GM19397 (cell line): ENCODE results near the gene HMOX1.

Experiments
- ATAC-seq: cut with Tn5 transposase; IDR thresholded peaks from one replicate; pipeline ENCODE4 v1.9.1; 2021; ENCODE audit warnings: mild to moderate bottlenecking, moderate library complexity; ENCODE audit not compliant: unreplicated experiment

The HMOX1 gene

DNA sequence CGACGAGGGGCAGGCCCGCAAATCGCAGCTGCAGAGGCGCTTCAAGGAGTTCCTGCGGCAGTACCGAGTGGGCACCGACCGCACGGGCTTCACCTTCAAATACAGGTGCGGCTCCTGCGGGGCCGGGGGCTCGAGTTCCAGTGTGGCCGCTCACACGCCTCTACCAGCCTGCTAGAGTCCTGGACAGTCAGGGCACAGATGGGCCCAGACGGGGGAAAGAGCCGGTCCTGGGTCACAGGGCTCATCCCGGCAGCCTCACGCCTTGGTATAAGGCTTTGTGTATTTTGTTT, 19.6 kb downstream of the HMOX1 start:
- ATAC-seq = no peak

DNA sequence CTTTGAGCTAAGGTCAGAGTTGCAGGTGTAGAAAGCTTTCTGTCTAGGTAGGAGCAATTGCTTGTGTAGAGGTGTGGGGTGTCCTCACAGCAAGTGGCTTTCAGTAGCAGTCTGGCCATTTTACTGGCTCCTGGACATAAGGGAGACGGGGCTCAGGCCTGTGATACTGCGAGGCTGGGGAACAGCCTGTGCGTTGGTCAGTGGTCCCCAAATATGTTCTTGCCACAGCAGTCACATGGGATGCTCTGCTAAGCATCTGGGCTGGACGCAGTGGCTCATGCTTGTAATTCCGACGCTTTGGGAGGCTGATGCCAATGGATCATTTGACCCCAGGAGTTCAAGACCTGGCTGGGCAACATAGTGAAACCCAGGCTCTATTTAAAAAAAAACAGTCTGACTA, 21.0 kb downstream of the HMOX1 start:
- no peak for ATAC-seq

DNA sequence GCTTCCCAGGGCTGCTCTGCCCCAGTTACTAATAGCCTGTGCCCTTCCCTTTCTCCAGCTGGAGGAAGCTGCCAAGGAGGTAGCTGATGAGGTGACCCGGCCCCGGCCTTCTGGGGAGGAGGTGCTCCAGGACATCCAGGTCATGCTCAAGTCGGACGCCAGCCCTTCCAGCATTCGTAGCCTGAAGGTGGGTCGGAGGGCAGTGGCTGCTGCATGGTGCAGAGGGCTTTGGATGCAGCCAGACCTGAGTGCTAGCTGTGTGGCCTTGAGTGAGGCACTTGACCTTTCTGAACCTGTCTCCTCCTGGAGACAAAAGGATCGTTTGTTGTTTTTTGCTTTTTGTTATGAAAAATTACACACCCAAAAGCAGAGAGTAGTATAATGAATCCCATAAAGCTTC, 22.5 kb downstream of the HMOX1 start:
- no peak for ATAC-seq

DNA sequence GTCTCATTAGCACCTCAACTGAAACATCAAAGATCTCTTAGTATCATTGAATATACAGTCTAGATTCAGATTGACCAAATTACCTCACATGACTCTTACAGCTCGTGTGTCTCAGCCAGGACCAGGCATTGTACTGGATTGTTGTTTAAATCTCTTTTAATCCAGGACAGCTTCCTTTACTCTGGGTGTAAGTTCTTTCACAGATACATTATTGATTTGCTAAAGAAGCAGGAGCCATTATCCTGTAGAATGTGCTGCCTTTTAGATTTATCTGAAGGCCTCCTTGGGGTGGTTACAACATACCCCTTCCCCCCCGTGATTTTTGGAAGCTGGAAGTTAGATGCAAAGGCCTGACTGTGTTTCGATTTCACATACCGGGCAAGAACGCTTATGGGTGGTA, 23.3 kb downstream of the HMOX1 start:
- no peak for ATAC-seq

DNA sequence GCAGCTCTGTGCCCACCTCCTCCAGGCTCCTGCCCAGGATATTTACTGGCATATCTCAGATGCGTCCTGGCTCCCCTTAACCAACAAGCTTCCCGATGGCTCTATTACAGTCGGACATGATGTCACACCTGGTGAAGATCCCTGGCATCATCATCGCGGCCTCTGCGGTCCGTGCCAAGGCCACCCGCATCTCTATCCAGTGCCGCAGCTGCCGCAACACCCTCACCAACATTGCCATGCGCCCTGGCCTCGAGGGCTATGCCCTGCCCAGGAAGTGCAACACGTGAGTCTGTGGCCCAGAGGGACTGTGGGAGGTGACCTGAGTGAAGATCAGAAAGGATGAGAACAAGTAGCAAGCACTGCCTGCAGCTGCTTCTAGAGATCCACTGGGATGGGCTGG, 25.5 kb downstream of the HMOX1 start:
- no peak for ATAC-seq

DNA sequence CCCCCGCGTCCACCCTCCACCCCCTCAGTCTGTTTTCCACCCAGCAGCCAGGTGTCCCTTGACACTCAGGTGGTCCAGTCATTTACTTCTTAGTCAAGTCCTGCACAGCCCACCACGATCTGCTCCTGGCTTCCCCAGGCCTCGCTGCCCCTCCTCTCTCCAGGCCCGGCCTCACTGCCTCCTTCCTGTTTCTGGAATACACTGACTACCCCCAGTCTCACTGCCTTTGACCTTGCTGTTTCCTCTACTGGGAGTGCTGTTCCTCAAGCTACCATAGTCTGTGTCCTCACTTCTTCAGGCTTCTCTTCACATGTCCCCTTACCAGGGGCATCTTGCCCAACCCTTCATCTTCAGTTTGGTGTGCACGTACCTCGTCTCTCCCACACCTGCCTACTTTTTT, 26.5 kb downstream of the HMOX1 start:
- no peak for ATAC-seq

DNA sequence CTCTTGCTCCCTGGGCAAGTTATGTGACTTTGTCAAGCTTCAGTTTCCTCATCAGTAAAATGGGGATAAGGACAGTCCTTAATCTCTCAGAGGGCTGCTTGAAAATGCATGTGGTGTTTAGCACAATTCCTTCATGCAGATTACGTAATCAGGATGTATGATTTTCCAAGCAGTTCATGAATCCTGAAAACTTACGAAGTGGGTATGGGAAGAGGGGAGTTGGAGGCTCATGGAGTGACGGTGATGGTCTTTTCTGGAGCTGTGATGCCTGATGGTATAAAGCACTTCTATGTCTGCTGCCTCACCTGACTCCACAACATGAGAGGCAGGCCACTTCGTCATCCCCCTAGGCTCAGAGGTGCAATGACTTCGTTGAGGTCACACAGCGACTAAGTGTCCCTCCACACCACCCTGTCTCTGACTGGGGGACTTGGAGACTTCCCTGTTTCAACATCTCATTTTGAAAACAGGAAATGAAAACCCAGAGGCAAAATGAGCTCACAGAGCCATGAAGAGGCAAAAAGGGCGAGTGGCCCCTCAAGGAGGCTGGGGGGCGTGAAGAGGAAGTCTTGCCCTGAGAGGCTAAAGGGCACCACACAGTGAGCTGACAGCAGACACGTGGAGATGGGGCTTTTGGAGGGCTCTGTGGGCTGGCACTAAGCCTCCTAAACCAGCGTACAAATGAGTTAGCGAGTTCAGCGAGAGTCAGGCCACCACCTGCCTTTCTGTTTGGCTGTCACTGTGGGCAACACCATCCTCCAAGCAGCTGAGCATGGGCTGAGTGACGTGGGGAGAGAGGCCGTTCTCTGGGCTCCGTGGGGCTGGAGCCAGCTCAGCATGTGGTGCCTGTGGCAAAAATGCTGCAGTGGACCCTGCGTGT, 29.1 kb downstream of the HMOX1 start:
- ATAC-seq = peak; percentile 66

DNA sequence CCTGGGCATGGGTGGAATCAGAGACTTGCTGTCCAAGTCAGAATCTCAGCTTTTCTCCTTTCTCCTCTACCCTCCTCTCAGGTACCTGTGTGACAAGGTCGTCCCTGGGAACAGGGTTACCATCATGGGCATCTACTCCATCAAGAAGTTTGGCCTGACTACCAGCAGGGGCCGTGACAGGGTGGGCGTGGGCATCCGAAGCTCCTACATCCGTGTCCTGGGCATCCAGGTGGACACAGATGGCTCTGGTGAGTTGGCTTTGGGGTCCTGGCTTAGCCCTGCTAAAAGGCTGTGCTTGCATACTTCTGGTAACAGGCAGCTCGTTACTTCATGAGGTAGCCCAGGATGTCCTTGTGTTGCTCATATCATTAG, 29.8 kb downstream of the HMOX1 start:
- no peak for ATAC-seq

DNA sequence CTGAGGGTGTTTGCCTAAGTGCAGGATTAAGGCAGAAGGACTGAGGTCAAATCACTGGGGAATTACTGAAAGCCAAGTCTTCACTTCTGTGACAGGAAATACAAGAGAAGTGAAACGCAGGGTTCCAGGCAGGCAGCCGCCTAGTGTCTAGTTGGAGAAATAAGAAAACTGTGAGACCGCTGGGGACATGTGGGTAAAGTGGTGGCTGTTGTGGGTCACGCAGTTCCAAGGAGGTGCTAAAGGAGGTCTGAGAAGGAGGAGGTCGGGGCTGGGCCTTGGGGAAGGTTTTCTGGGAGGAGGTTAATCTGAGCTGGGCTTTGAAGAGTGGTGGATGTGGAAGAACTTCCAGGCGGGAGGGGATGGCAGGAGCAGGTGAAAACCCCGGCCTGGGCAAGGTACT, 30.2 kb downstream of the HMOX1 start:
- ATAC-seq = no peak

DNA sequence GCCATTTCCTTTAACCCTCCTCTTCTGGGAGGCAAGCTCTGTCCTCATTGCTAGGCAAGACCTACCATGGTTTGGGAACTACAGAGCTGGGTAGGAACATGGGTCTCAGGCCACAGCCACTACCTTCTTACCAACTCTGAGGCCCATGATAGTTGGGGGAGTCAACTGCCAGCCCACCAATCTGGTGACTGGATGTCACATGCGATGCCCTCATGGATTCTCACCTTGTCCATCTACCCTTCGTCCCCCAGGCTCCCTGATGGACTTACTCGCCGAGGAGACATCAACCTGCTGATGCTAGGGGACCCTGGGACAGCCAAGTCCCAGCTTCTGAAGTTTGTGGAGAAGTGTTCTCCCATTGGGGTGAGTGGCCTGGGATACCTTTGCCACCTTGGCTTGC, 32.7 kb downstream of the HMOX1 start:
- ATAC-seq = no peak

DNA sequence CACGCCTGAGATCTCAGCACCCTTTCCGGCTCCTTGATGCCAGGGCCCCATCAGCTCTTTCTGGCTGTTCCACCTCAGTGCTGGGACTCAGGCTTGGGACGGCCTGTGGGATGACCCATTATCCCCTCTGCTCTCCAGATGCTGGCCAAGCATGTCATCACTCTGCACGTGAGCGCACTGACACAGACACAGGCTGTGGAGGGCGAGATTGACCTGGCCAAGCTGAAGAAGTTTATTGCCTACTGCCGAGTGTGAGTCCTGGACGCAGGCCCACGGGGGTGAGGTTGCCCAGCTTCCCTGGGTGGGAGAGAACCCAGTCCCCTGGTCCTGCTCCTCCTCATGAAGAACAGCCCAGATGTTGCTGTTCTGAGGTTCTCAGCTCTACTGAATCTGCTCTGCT, 36.7 kb downstream of the HMOX1 start:
- ATAC-seq = no peak

DNA sequence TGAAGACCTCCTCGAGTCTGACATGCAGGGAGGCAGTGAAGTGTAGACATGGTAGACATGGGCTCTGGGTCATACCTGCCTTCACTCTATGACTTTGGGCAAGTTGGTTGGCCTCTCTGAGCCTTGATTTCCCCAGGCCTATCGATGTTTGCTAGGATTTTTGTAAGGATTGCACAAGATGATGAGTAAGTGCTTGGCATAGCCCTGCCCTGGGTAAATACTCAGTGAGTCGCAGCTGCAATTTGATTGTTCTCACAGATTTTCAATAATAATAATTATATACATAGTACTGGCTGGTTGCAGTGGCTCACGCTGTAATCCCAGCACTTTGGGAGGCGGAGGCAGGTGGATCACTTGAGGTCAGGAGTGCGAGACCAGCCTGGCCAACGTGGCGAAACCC, 37.2 kb downstream of the HMOX1 start:
- ATAC-seq = no peak

DNA sequence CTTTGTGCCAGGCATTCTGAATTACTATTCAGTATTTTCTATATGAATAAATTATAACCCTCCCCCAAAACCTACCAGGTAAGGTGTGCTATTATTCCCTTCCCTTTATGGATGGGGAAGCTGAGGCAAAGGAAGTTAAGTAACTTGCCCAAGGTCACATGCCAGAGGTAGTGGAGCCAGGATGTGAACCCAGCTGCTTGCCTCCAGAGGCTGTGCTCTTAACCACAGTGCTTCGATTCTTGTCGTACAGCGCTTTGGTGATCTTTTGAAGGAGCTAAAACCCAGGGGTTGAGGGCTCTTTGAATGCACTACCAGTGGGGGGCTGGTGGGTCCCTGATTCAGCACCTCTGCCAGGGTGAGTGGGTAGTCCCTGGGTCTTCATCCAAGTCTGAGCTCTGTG, 37.8 kb downstream of the HMOX1 start:
- no peak for ATAC-seq

DNA sequence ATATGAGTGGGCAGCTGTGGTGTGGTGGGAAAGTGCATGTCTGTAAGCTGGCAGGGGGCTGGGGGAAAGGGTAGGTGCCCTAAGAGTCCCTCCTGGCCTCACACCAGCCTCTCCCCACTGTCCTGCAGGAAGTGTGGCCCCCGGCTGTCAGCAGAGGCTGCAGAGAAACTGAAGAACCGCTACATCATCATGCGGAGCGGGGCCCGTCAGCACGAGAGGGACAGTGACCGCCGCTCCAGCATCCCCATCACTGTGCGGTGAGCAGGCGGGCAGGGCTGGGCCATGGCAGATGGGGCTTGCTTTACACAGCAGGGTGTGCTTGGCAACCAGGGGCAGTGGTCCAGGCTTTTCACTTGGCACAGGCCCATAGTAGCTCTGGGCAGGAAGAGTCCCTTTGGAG, 38.9 kb downstream of the HMOX1 start:
- no peak for ATAC-seq

DNA sequence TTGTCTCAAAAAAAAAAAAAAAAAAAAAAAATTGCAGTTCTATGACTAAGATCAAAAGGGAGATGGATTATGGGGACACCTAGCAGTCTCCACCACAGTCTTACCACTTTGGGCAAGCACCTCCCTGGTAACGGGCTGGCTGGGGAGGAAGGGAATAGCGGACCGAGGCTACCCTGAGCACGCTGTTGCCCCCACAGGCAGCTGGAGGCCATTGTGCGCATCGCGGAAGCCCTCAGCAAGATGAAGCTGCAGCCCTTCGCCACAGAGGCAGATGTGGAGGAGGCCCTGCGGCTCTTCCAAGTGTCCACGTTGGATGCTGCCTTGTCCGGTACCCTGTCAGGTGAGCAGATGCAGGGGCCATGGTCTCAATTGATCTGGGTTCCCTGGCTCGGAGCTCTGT, 40.2 kb downstream of the HMOX1 start:
- ATAC-seq = no peak

DNA sequence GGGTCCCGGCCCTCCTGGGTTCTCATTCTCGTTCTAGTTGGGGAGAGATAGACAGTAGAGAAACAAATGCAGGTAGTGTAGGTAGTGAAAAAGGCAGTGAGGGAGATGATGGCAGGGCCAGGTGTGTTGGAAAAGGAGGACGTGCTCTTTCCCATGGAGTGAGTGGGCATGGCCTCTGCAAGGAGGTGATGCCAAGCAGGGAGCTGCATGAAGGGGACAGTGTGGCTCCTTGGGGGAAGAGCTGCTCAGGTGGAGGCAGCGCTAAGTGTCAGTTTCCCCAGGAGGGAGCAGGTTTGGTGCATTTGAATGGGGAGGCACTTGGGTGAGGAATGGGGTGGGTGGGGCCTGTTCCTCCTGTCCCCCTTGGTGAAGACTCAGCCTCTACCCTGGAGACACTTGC, 41.2 kb downstream of the HMOX1 start:
- no peak for ATAC-seq

DNA sequence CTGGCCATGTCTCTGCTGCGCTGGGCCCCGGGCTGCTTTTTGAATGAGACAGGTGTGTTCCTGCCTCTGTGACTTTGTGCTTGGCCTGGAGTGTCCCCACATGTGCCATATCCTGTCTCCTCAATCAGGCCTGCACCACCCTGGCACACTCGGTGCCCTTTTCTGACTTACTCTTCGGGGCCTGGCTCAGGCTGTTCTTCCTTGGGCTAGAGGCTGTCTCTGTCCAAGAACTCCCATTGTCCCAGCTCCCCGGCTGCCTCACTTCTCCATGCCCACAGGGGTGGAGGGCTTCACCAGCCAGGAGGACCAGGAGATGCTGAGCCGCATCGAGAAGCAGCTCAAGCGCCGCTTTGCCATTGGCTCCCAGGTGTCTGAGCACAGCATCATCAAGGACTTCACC, 42.0 kb downstream of the HMOX1 start:
- ATAC-seq = no peak

DNA sequence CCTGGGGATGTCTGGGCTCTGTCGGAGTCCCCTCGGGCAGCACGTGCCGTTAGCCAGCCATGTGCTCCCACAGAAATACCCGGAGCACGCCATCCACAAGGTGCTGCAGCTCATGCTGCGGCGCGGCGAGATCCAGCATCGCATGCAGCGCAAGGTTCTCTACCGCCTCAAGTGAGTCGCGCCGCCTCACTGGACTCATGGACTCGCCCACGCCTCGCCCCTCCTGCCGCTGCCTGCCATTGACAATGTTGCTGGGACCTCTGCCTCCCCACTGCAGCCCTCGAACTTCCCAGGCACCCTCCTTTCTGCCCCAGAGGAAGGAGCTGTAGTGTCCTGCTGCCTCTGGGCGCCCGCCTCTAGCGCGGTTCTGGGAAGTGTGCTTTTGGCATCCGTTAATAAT, 43.2 kb downstream of the HMOX1 start:
- ATAC-seq = no peak

DNA sequence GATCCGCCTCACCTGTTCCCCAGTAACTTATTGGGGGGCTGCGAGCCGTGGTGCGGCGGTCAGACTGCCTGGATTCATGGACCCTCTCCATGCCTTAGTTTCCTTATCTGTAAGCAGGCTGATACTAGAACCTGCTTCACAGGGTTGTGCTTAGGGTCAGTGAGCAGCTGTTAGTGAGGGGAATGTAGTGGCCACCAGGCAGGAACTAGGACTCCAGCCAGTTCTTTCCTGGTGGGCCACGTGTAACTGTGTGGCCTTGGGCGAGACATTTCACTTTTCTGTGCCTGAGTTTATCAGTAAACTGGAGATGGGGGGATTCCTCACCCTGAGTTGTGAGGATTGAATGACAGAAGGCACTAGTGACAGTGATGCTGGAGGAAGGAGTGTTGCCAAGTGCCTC, 43.9 kb downstream of the HMOX1 start:
- ATAC-seq = no peak

DNA sequence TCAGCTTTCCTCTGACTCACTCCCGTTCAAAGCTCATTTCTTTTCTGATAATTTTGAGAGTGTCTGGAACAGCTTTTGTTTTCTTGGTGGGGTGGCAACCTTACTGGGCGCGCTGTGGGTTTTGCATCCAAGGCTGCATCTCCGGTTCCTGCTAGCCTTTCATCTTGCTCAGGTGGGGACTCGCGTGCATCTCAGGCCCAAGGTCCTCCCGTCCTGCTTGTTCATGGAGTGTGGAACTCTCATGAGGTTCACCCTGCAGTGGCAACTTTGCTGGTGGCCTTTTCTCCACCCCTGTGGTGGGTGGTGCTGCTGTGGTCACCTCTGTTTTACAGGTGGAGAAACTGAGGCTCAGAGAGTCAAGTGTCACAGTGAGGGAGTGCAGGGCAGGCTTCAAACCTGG, 44.6 kb downstream of the HMOX1 start:
- ATAC-seq = no peak

DNA sequence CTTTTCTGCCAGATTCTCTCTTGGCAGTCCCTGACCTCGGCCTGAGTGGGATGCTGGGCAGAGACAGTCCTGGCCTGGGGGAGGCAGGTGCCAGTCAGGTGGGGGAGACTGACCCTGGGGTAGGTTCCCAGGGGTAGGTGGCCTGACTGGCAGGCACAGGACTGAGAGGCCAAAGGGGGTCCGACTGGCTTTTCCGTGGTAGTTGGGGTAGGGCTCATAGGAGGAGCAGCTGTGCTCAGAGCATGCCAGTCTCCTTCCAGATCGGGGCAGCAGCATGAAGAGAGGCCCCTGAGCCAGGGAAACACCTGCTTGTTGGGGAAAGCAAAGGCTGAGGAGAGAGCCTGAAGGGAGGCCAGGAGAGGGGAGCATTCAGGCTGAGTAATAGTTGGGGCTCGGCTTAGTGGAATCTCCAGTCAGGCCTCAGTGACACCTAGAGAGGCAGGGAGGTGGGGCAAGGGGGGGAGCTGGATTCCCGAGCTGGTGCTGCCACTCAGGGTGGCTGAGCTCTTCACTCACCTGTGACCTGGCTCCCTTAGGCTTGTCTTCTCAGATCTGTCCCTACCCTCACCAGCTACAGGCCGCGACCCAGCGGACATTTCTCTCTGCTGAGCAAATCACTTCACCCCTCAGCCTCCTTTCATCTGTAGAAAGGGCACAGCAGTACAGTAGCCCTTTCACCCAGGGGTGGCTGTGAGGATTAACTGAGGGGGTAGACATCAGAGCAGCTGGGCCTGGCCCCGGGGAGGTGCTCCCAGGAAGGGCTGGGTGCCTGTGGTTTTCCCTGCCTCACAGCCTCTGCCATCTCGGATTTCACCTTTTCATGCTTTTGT, 45.3 kb downstream of the HMOX1 start:
- no peak for ATAC-seq

DNA sequence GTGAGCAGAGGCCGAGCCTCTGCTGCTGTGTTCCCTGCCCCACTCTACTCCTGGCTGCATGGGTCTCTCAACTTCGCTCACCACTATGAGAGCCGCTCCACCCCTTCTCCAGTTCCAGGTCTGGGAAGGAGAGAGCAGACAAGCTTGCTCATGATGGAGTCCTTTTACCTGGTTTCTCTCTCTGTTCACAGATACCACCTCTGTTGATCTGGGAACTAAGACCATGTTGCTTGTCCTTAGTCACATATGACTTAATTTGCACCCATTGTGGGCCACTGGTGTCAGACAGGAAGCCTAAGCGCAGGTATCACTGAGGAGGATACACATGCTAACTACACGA, 45.9 kb downstream of the HMOX1 start:
- no peak for ATAC-seq

DNA sequence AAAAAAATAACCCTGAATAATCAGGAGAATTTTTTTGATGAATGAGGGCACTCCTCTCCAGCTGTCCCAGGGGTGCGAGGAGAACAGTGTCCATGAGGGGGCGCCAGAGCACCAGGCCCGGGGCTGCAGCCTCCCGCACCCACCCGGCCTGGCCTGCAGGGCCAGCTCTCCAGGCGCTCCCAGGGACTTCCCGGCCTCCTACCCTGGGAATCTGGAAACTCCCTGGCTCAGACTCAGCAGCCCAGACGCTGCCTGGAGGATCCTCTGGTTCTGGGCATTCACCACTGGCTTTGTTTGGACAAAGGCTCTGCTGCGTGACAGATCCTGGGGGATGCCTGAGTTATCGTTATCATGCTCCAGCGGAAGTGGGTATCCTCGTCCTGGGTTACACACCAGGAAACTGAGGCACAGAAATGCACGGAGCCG, 50.0 kb downstream of the HMOX1 start:
- no peak for ATAC-seq
